DOHH2 (cell line): ENCODE data around the gene C1QTNF8.

Experiments used
- CTCF ChIP-seq: fragments of 200-600 bp; sonication (generic); IDR thresholded peaks from one replicate; pipeline ENCODE4 v1.5.1; 2014; ENCODE audit warnings: antibody characterized with exemption, mild to moderate bottlenecking, low read depth, low read length; ENCODE audit not compliant: poor library complexity, severe bottlenecking
- EZH2phosphoT487 ChIP-seq: fragments of 200-600 bp; sonication (generic); IDR thresholded peaks from 2 replicates; pipeline ENCODE4 v1.6.1; 2017; ENCODE audit warnings: borderline replicate concordance, mild to moderate bottlenecking, antibody characterized with exemption, low read length, moderate library complexity, mixed read lengths

DNA sequence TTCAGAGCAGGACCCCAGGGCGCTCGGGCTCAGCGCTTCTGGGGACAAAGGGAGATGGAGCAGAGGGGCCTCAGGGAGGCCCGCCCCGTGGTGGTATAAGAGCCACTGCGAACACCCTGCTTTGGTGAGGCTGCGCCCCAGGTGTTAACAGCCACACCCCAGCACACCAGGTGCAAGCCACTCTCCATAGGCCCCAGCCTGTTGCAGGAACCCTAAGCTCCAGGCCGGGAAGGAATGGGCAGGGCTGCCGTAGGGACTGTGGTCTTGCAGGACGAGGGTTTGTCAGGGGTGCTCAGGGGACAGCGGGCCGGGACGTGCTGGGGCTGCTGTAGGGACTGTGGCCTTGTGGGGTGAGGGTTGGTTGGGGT, 40.5 kb downstream of the C1QTNF8 start:
- TF ChIP-seq CTCF (no peak), EZH2phosphoT487 (no peak)
